NCI-H526 (cell line): ENCODE data around the gene KRTAP21-1.
A peak's percentile ranks its signal among the peaks of the same experiment; 100 is the strongest.
"Not testable (repeated sequence)": the region's sequence is repeated elsewhere in the genome, so short reads cannot be mapped to it uniquely, and the experiment has no call there.

Experiments
- DNase-seq, 2 experiments: peaks; one replicate each; lab custom pipeline; 2025; lab: John Stamatoyannopoulos, UW

Gene KRTAP21-1

GRCh38 chr21:30755328-30755727 is at the start of gene KRTAP21-1:
Gene KRTAP21-1 (minus strand): TSS chr21:30755428. CDS start chr21:30755378, 50 bp downstream.
- DNase-seq: not testable (repeated sequence)

- no peak for DNase-seq
These were observed 45.4 kb upstream of the KRTAP21-1 start for GRCh38 chr21:30800605-30801004.

GRCh38 chr21:30793581-30794314 is 38.5 kb upstream of the KRTAP21-1 start:
- DNase-seq: no peak

GRCh38 chr21:30779249-30779648 is 24.0 kb upstream of the KRTAP21-1 start:
- no peak for DNase-seq

GRCh38 chr21:30769724-30770431 is 14.7 kb upstream of the KRTAP21-1 start:
- no peak for DNase-seq

GRCh38 chr21:30760776-30761175 is 5.5 kb upstream of the KRTAP21-1 start:
- no peak for DNase-seq

- DNase-seq: no peak
These were observed 3.1 kb upstream of the KRTAP21-1 start for GRCh38 chr21:30758306-30758705.

- no peak for DNase-seq
These were observed 8.1 kb downstream of the KRTAP21-1 start, which contains the start of gene KRTAP21-2 for GRCh38 chr21:30747159-30747558. Gene KRTAP21-2 (minus strand): TSS chr21:30747259. CDS start chr21:30747202, 57 bp downstream.

- DNase-seq: no peak
These were observed 14.8 kb downstream of the KRTAP21-1 start for GRCh38 chr21:30740462-30740861.

- no peak for DNase-seq
These were observed 22.2 kb downstream of the KRTAP21-1 start for GRCh38 chr21:30733026-30733425.

GRCh38 chr21:30726726-30727125 is 28.5 kb downstream of the KRTAP21-1 start:
- no peak for DNase-seq

- no peak for DNase-seq
These were observed 35.8 kb downstream of the KRTAP21-1 start for GRCh38 chr21:30719401-30719800.

- no peak for DNase-seq
These were observed 36.9 kb downstream of the KRTAP21-1 start, which contains the start of gene KRTAP21-3 for GRCh38 chr21:30718239-30718909. Gene KRTAP21-3 (minus strand): TSS chr21:30718777. CDS start chr21:30718759, 18 bp downstream.

- DNase-seq: no peak
These were observed 38.1 kb downstream of the KRTAP21-1 start for GRCh38 chr21:30717105-30717504.

- DNase-seq: no peak
These were observed 40.3 kb downstream of the KRTAP21-1 start for GRCh38 chr21:30714946-30715345.

- DNase-seq: peak in 1 of 2 experiments; percentile 14
These were observed 40.8 kb downstream of the KRTAP21-1 start for GRCh38 chr21:30714456-30714855.

- no peak for DNase-seq
These were observed 41.5 kb downstream of the KRTAP21-1 start for GRCh38 chr21:30713766-30714165.

- no peak for DNase-seq
These were observed 44.7 kb downstream of the KRTAP21-1 start for GRCh38 chr21:30710499-30710898.

GRCh38 chr21:30707409-30707808 is 47.8 kb downstream of the KRTAP21-1 start:
- no peak for DNase-seq
